Mesothelial cell of epicardium (in vitro differentiated cells): Measurements from ENCODE around the gene PLPPR5. TPM values are rescaled to one million over a fixed set of nuclear protein-coding genes. Genes with fewer than 3 reads are reported as not detected.

Source experiments
- DNase-seq, 2 experiments: peaks; one replicate each; pipeline ENCODE4 v3.0.0; 2021; ENCODE audit warnings: low spot score in 2 of 2; ENCODE audit not compliant: unreplicated experiment in 2 of 2
- H3K27ac Mint-ChIP-seq: 2 replicates; pipeline ENCODE4 v1.8.0; 2021; ENCODE audit warnings: mixed read lengths
- H3K27me3 Mint-ChIP-seq: 2 replicates; pipeline ENCODE4 v1.8.0; 2021; ENCODE audit warnings: low read depth, mixed read lengths
- H3K36me3 Mint-ChIP-seq: 2 replicates; pipeline ENCODE4 v1.8.0; 2021; ENCODE audit warnings: mixed read lengths
- H3K4me1 Mint-ChIP-seq: 2 replicates; pipeline ENCODE4 v1.8.0; 2021; ENCODE audit warnings: mixed read lengths
- H3K4me3 Mint-ChIP-seq: 2 replicates; pipeline ENCODE4 v1.8.0; 2021; ENCODE audit warnings: mild to moderate bottlenecking, moderate library complexity, mixed read lengths
- H3K9me3 Mint-ChIP-seq: 2 replicates; pipeline ENCODE4 v1.8.0; 2021; ENCODE audit warnings: mixed read lengths
- CTCF ChIP-seq: fragments of 200-600 bp; sonication (generic); IDR thresholded peaks from one replicate; pipeline ENCODE4 v1.5.0; 2021; ENCODE audit warnings: antibody characterized with exemption; ENCODE audit not compliant: unreplicated experiment
- total RNA-seq: library from RNA; stranded (reverse); gene quantifications from 3 replicates; pipeline ENCODE4 v1.2.1, GENCODE V29; 2021

The PLPPR5 gene
- total RNA-seq, 1 donor from 2014 or later: 0.11 TPM

GRCh38 chr1:98849969-98850636 is 154.6 kb downstream of the PLPPR5 start:
- H3K27ac Mint-ChIP-seq: no peak overlapping the region
- no peak overlapping the region for H3K4me3 Mint-ChIP-seq
- peaks cover 42% of the 10 kb centered on the region for H3K27me3 Mint-ChIP-seq
- peaks cover 4% of the 10 kb centered on the region for H3K9me3 Mint-ChIP-seq
- TF ChIP-seq CTCF: no peak
- no peaks in the 10 kb centered on the region for H3K4me1 Mint-ChIP-seq
- no peaks in the 10 kb centered on the region for H3K36me3 Mint-ChIP-seq
- DNase-seq: no peak

GRCh38 chr1:98842241-98842640 is 162.4 kb downstream of the PLPPR5 start:
- H3K36me3 Mint-ChIP-seq: no peaks in the 10 kb centered on the region
- no peak overlapping the region for H3K4me3 Mint-ChIP-seq
- H3K4me1 Mint-ChIP-seq: peaks cover 4% of the 10 kb centered on the region
- no peak for DNase-seq
- TF ChIP-seq CTCF: no peak
- no peak overlapping the region for H3K27ac Mint-ChIP-seq
- peaks cover 4% of the 10 kb centered on the region for H3K9me3 Mint-ChIP-seq
- H3K27me3 Mint-ChIP-seq: peaks cover 63% of the 10 kb centered on the region
